BE2C (cell line): ENCODE data around the gene CBFA2T2.

Experiments
- DNase-seq: peaks from one replicate; pipeline ENCODE4 v3.0.0-alpha.2; 2020
- H3K27me3 ChIP-seq: fragments of 250-450 bp; sonication (Bioruptor Pico); 2 replicates; pipeline ENCODE4 v1.5.1; 2020; ENCODE audit warnings: mild to moderate bottlenecking
- H3K36me3 ChIP-seq: fragments of 250-450 bp; sonication (Bioruptor Pico); 2 replicates; pipeline ENCODE4 v1.5.1; 2020; ENCODE audit warnings: mild to moderate bottlenecking
- H3K4me1 ChIP-seq: fragments of 250-450 bp; sonication (Bioruptor Pico); 2 replicates; pipeline ENCODE4 v1.5.1; 2020
- H3K4me3 ChIP-seq: 2 replicates; pipeline ENCODE4 v1.5.1; 2011; ENCODE audit warnings: low read depth, low read length
- H3K9me3 ChIP-seq: fragments of 250-450 bp; sonication (Bioruptor Pico); 2 replicates; pipeline ENCODE4 v1.5.1; 2020
- TF ChIP-seq, protein P1 (sequence below): IDR thresholded peaks from 2 replicates; pipeline ENCODE4 v1.5.1; 2012; ENCODE audit warnings: mild to moderate bottlenecking, low read depth, low read length

CBFA2T2 gene

DNA sequence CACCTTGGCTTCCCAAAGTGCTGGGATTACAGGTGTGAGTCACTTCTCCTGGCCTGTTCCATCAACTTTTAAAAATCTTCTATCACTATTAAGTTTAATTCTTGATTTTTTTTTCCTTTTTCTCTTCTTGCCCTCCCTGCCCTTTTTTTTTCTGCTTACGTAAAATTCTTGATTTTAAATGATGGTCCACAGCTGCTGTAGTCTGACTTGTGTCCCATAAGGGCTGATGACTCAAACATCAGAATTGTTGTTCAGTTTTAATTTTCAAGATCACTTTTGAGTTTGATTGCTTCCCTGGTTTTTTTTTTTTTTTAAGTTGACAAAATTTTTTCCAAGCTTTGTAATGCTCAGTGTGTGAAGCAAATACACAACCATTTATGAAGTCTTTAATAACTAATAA, 61.9 kb downstream of the CBFA2T2 start:
- H3K36me3 ChIP-seq: no peaks in the 10 kb centered on the region
- H3K9me3 ChIP-seq: no peaks in the 10 kb centered on the region
- TF ChIP-seq, protein P1, sequence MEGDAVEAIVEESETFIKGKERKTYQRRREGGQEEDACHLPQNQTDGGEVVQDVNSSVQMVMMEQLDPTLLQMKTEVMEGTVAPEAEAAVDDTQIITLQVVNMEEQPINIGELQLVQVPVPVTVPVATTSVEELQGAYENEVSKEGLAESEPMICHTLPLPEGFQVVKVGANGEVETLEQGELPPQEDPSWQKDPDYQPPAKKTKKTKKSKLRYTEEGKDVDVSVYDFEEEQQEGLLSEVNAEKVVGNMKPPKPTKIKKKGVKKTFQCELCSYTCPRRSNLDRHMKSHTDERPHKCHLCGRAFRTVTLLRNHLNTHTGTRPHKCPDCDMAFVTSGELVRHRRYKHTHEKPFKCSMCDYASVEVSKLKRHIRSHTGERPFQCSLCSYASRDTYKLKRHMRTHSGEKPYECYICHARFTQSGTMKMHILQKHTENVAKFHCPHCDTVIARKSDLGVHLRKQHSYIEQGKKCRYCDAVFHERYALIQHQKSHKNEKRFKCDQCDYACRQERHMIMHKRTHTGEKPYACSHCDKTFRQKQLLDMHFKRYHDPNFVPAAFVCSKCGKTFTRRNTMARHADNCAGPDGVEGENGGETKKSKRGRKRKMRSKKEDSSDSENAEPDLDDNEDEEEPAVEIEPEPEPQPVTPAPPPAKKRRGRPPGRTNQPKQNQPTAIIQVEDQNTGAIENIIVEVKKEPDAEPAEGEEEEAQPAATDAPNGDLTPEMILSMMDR: no peak
- H3K4me1 ChIP-seq: peaks cover 11% of the 10 kb centered on the region
- DNase-seq: no peak
- no peaks in the 10 kb centered on the region for H3K27me3 ChIP-seq
- H3K4me3 ChIP-seq: no peak overlapping the region

DNA sequence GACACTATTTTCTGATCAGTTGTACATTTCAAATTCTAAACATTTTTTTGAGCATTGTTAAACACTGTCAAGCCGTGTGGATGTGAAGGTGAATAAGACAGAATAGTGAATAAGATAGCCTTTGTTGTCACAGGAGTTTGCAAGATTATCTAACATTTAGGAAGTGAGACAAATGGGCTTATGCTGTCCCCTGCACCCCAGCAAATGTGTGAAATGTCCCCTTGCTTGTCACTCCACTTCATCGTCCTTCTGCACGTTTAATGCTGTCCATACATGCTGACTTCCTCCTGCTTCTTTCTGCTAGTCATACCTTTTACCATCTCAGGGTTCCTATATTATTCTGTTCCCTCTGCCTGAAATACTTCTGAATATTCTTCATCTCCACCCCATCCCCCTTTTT, 62.6 kb downstream of the CBFA2T2 start:
- TF ChIP-seq, protein P1: no peak
- no peak overlapping the region for H3K4me3 ChIP-seq
- H3K27me3 ChIP-seq: no peaks in the 10 kb centered on the region
- peaks cover 11% of the 10 kb centered on the region for H3K4me1 ChIP-seq
- DNase-seq: no peak
- H3K36me3 ChIP-seq: no peaks in the 10 kb centered on the region
- H3K9me3 ChIP-seq: no peaks in the 10 kb centered on the region

DNA sequence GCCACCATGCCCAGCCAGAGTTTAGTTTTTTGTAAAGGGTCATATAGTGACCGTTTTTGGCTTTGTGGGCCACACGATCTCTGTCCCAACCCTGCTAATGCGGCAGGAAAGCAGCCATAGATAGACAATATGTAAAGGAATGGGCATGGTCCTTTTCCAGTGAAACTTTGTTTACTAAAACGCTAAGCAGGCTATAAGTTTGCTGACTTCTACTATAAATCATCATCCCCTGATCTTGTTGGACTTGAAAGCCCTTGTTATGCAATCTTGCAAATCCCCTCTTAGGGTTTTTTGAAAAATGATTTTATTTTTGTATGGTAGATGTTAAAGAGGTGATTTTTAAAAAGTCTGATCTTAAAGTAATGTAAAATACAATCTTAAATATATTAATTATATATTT, 63.6 kb downstream of the CBFA2T2 start:
- TF ChIP-seq, protein P1: no peak
- Histone ChIP-seq H3K4me3 (no peak overlapping the region), H3K4me1 (peaks cover 11% of the 10 kb centered on the region), H3K27me3 (no peaks in the 10 kb centered on the region), H3K9me3 (no peaks in the 10 kb centered on the region), H3K36me3 (no peaks in the 10 kb centered on the region)
- no peak for DNase-seq

GRCh38 chr20:33554914-33555420, 65.1 kb downstream of the CBFA2T2 start:
- H3K9me3 ChIP-seq: no peaks in the 10 kb centered on the region
- peaks cover 11% of the 10 kb centered on the region for H3K4me1 ChIP-seq
- no peaks in the 10 kb centered on the region for H3K36me3 ChIP-seq
- no peaks in the 10 kb centered on the region for H3K27me3 ChIP-seq
- TF ChIP-seq, protein P1: no peak
- H3K4me3 ChIP-seq: no peak overlapping the region
- DNase-seq: no peak

DNA sequence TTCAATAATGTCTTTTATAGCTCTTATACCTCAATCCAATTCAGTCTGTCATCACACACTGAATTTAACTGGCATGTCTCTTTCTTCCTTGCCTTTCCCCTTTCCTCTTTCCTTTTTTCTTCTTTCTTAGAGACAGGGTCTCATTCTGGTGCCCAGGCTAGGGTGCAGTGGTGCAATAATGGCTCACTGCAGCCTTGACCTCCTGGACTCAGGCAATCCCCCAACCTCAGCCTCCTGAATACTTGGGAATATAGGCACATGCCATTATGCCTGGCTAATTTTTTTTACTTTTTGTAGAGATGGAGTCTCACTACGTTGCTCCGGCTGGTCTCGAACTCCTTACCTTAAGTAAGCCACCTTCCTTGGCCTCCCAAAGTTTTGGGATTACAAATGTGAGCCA, 65.9 kb downstream of the CBFA2T2 start:
- H3K9me3 ChIP-seq: no peaks in the 10 kb centered on the region
- H3K36me3 ChIP-seq: no peaks in the 10 kb centered on the region
- TF ChIP-seq, protein P1: no peak
- no peaks in the 10 kb centered on the region for H3K27me3 ChIP-seq
- H3K4me1 ChIP-seq: peaks cover 11% of the 10 kb centered on the region
- H3K4me3 ChIP-seq: no peak overlapping the region
- DNase-seq: no peak

- TF ChIP-seq, protein P1: no peak
- DNase-seq: no peak
- Histone ChIP-seq H3K36me3 (no peaks in the 10 kb centered on the region), H3K27me3 (no peaks in the 10 kb centered on the region), H3K9me3 (no peaks in the 10 kb centered on the region), H3K4me3 (no peak overlapping the region), H3K4me1 (peaks cover 11% of the 10 kb centered on the region)
Measured at GRCh38 chr20:33556246-33556645, 66.3 kb downstream of the CBFA2T2 start.
